ENCODE data around the gene ENGASE.

The ENGASE gene

GRCh38 chr17:79095345-79096055 lies 20.9 kb downstream of the ENGASE start:
- DNase-seq: no peak

GRCh38 chr17:79096477-79096876 lies 21.9 kb downstream of the ENGASE start:
- no peak for DNase-seq

- DNase-seq: no peak
Observed at GRCh38 chr17:79097226-79098055, 22.8 kb downstream of the ENGASE start.

- DNase-seq: no peak
Observed at GRCh38 chr17:79098282-79098867, 23.8 kb downstream of the ENGASE start.

GRCh38 chr17:79100405-79100804 lies 25.8 kb downstream of the ENGASE start:
- no peak for DNase-seq

GRCh38 chr17:79101111-79101673 lies 26.6 kb downstream of the ENGASE start:
- no peak for DNase-seq

- DNase-seq: no peak
Observed at GRCh38 chr17:79102214-79102613, 27.6 kb downstream of the ENGASE start.

- DNase-seq: no peak
Observed at GRCh38 chr17:79104898-79105600, 30.4 kb downstream of the ENGASE start.

GRCh38 chr17:79105937-79106336 lies 31.3 kb downstream of the ENGASE start:
- DNase-seq: no peak

- no peak for DNase-seq
Observed at GRCh38 chr17:79106958-79107357, 32.3 kb downstream of the ENGASE start.

GRCh38 chr17:79107499-79108231 lies 33.0 kb downstream of the ENGASE start:
- no peak for DNase-seq

- DNase-seq: no peak
Observed at GRCh38 chr17:79108232-79108850, 33.7 kb downstream of the ENGASE start.

- DNase-seq: no peak
Observed at GRCh38 chr17:79108870-79109269, 34.2 kb downstream of the ENGASE start.

GRCh38 chr17:79109584-79109983 lies 35.0 kb downstream of the ENGASE start:
- DNase-seq: peak; percentile 70

- no peak for DNase-seq
Observed at GRCh38 chr17:79111097-79111496, 36.5 kb downstream of the ENGASE start.

- DNase-seq: no peak
Observed at GRCh38 chr17:79112471-79112870, 37.8 kb downstream of the ENGASE start.

GRCh38 chr17:79113699-79114457 lies 39.3 kb downstream of the ENGASE start:
- DNase-seq: no peak

- no peak for DNase-seq
Observed at GRCh38 chr17:79114458-79115301, 40.1 kb downstream of the ENGASE start.

- DNase-seq: no peak
Observed at GRCh38 chr17:79115487-79115886, 40.9 kb downstream of the ENGASE start.
